Lung (tissue), 12 donors: ENCODE results near the gene MAB21L3. TPM values are rescaled to one million over a fixed set of nuclear protein-coding genes. Genes with fewer than 3 reads are reported as not detected.

Experiments used
- ATAC-seq: fragments of 200-7000 bp; cut with Tn5 transposase; one replicate; pipeline ENCODE4 v1.9.1; 2020; ENCODE audit warnings: moderate number of reproducible peaks; ENCODE audit not compliant: insufficient read depth, low FRiP score
- DNase-seq, 3 donors: peaks; one replicate each; pipeline ENCODE4 v3.0.0-alpha.2; 2013 to 2017
- H3K27ac ChIP-seq, 2 donors: one replicate each; pipeline ENCODE4 v1.5.1; 2013; ENCODE audit warnings: mild to moderate bottlenecking in 2 of 2, moderate library complexity in 2 of 2, control low read depth in 1 of 2, inconsistent platforms in 1 of 2, low read depth in 1 of 2, low read length in 1 of 2
- H3K27me3 ChIP-seq, 3 donors: one replicate each; pipeline ENCODE4 v1.5.1; 2013; ENCODE audit warnings: low read length in 2 of 3; ENCODE audit not compliant: control insufficient read depth in 3 of 3, insufficient read depth in 3 of 3
- H3K36me3 ChIP-seq, 4 donors: one replicate each; pipeline ENCODE4 v1.5.1; 2013; ENCODE audit warnings: low read length in 4 of 4, mild to moderate bottlenecking in 1 of 4, moderate library complexity in 1 of 4; ENCODE audit not compliant: control insufficient read depth in 4 of 4, insufficient read depth in 4 of 4
- H3K4me1 ChIP-seq, 5 donors: one replicate each; pipeline ENCODE4 v1.5.1; 2013; ENCODE audit warnings: low read length in 5 of 5, mild to moderate bottlenecking in 2 of 5, moderate library complexity in 1 of 5; ENCODE audit not compliant: control insufficient read depth in 5 of 5, insufficient read depth in 5 of 5
- H3K4me3 ChIP-seq: one replicate; pipeline ENCODE4 v1.5.1; 2013; ENCODE audit warnings: mild to moderate bottlenecking, control low read depth, moderate library complexity
- H3K9ac ChIP-seq, 2 donors: one replicate each; pipeline ENCODE4 v1.5.1; 2013; ENCODE audit warnings: low read length in 2 of 2, control low read depth in 1 of 2; ENCODE audit not compliant: insufficient read depth in 1 of 2
- H3K9me3 ChIP-seq, 4 donors: one replicate each; pipeline ENCODE4 v1.5.1; 2013; ENCODE audit warnings: low read length in 3 of 4, mild to moderate bottlenecking in 1 of 4, moderate library complexity in 1 of 4; ENCODE audit not compliant: control insufficient read depth in 4 of 4, insufficient read depth in 3 of 4
- CTCF ChIP-seq: IDR thresholded peaks from 2 replicates; pipeline ENCODE4 v1.5.1; 2012; ENCODE audit warnings: mild to moderate bottlenecking; ENCODE audit errors: control extremely low read depth, extremely low read depth
- WGBS, 2 donors: extraction: QIAGEN DNeasy Blood & Tissue Kit; methylation state at CpG; one replicate each; pipeline ENCODE4 v1.1.7; 2013; 5-methylcytosine and 5-hydroxymethylcytosine counted together
- polyA plus RNA-seq, 2 donors: library from polyadenylated mRNA; stranded (reverse); fragments of 200-250 nt; gene quantifications; one replicate each; pipeline ENCODE4 v1.2.1, GENCODE V29; 2013
- total RNA-seq, 2 donors: library from RNA; depleted of rRNA in 1 of 2; stranded (reverse); fragments of >200 nt in 1 of 2; gene quantifications; one replicate each; pipeline ENCODE4 v1.2.1, GENCODE V29; 2014 to 2021
- donor health status: control.
- donor health status: control.
- donor health status: Bipolar disorder and iron deficiency.
- donor health status: healthy.
- donor health status: DM: yes; HTN: yes; CAD: no.

Gene MAB21L3
- total and polyA plus RNA-seq, 4 donors: 0.08 to 4.2 (median 0.44) TPM

DNA sequence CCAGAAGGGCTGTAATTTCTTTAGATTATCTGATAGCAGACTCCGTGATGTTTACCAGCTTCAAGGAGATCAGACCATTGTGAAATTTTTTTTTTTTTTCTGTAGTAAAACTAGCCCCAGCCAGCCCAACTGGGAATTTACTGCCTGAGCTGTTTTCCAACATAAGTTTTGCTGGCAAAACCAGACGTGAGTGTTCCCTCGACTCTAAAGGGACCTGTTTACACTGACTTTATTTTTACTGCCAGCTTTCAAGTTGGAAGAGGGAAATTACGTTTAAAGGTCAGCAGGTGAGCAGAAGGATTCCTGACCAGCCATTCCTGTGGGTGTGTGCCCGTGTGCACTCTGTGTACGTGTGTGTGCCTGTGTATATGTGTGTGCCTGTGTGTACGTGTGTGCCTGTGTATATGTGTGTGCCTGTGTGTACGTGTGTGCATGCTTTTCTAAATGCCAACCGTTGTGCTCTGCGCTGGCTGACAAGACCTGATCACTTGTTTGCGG, 374 bp downstream of the MAB21L3 start:
- no peak overlapping the region for H3K4me3 ChIP-seq

DNA sequence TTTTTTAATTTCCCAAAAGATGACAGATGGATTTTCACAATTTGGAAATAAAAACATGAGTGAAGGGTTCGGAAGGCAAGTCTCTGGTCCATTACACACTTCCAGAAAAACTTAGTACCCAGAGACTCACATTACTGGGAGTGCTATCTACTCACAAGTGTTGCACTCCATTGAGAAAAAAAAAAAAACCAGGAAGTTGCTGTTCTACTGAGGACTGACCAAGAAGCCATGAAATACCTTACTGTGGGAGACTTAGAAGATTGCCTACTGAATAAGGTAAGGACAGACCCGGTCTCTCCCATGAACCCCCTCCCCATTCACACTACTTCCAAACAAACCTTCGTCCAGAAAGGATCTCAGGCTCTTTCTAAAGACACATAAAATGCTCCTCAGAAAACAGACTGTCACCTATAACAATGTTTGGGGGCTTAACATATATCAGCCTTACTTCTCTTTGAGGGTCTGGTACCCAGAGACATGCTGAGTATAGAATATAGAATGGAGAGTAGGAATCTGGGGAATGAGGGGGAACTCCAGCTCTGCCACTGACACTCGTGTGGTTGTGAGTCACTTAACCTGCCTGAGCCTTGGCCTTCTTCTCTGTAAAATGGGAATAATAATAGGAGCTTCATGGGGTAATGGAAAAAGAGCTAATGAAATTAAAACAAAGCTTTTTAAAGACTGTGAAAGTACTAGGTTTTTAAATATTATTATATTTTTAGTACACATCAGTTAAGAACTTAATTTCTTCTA, 1.4 kb downstream of the MAB21L3 start:
- Histone ChIP-seq H3K36me3 (no peaks in the 10 kb centered on the region), H3K27me3 (no peaks in the 10 kb centered on the region), H3K4me3 (no peak overlapping the region), H3K27ac (no peak overlapping the region), H3K4me1 (peaks cover 2 to 14% (median 8%) of the 10 kb centered on the region in 5 donors), H3K9me3 (no peaks in the 10 kb centered on the region), H3K9ac (no peak overlapping the region)
- TF ChIP-seq CTCF: no peak
- no peak for ATAC-seq
- no peak for DNase-seq
- WGBS, 2 donors: 80 to 85% methylated on average over 4 of the region's 4 CpGs

More for the DNA sequence above, 374 bp downstream of the MAB21L3 start:
- DNase-seq (peak in 2 of 3 donors; percentile 11 to 57), ATAC-seq (no peak)
- 57 to 75% methylated on average over 11 of the region's 11 CpGs for WGBS, 2 donors
- Histone ChIP-seq H3K27me3 (no peaks in the 10 kb centered on the region), H3K9ac (no peak overlapping the region), H3K27ac (peak overlapping the region in 1 of 2 donors; percentile 72), H3K9me3 (no peaks in the 10 kb centered on the region), H3K4me1 (peaks cover 2 to 14% (median 5%) of the 10 kb centered on the region in 5 donors), H3K36me3 (no peaks in the 10 kb centered on the region)
- TF ChIP-seq CTCF: no peak

DNA sequence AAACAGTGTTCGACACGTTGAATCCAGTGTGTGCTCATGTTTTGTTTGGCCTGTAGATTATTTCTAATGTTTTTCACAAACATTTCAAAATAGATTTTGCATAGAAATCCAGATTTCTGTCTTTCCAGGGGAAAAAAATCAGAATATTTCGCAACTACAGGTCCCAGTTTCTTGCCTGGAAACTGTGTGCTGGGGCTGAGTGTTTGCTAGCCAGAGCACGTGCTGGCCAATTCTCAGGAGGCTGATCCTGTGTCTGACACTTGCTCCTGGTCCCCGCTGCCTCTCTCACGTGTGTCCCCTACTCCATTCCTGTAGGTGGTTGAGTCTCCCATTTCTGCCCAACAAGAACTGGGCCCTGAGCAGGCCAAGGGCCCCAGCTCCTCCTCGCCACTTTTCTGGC, 2.4 kb downstream of the MAB21L3 start:
- Histone ChIP-seq H3K27me3 (no peaks in the 10 kb centered on the region), H3K4me3 (no peak overlapping the region), H3K27ac (peak overlapping the region in 1 of 2 donors; percentile 28), H3K9ac (no peak overlapping the region), H3K4me1 (peaks cover 2 to 14% (median 8%) of the 10 kb centered on the region in 5 donors), H3K9me3 (no peaks in the 10 kb centered on the region), H3K36me3 (no peaks in the 10 kb centered on the region)
- DNase-seq (no peak), ATAC-seq (no peak)
- TF ChIP-seq CTCF: no peak
- WGBS, 2 donors: 74 to 89% methylated on average over 7 of the region's 7 CpGs
